HEK293 (cell line): ENCODE results near the gene ACKR3.

Experiments
- CTCF ChIA-PET: fragments of 350-600 bp; formaldehyde crosslinking; extraction: SDS; loops from one replicate; lab custom pipeline; 2021; ENCODE audit warnings: antibody characterized with exemption; lab: Yijun Ruan, JAX
- POLR2A ChIA-PET: fragments of 300-600 bp; formaldehyde crosslinking; extraction: SDS; loops from one replicate; lab custom pipeline; 2020; ENCODE audit warnings: antibody characterized with exemption, inconsistent platforms; lab: Yijun Ruan, JAX
- H3K27ac ChIP-seq: fragments of 200-500 bp; sonication (Bioruptor generic); 2 replicates; pipeline ENCODE4 v1.5.1; 2014; ENCODE audit warnings: low read depth, low read length, control low read depth, inconsistent platforms; ENCODE audit errors: extremely low read depth
- H3K36me3 ChIP-seq, 2 experiments: fragments of 200-500 bp in 1 of 2; sonication (Bioruptor generic) in 1 of 2; 1 replicate in 1 of 2; 2 replicates in 1 of 2; pipeline ENCODE4 v1.5.1; 2014 to 2017; ENCODE audit warnings: inconsistent platforms in 2 of 2, low read length in 2 of 2; ENCODE audit not compliant: control insufficient read depth in 2 of 2, insufficient read depth in 1 of 2
- H3K4me1 ChIP-seq: fragments of 200-500 bp; sonication (Bioruptor generic); 2 replicates; pipeline ENCODE4 v1.5.1; 2014; ENCODE audit warnings: mild to moderate bottlenecking, low read length, inconsistent platforms; ENCODE audit not compliant: control insufficient read depth, insufficient read depth
- H3K4me3 ChIP-seq: 2 replicates; pipeline ENCODE4 v1.5.1; 2011; ENCODE audit warnings: low read depth, mild to moderate bottlenecking, control low read depth, low read length, moderate library complexity
- H3K9me3 ChIP-seq: fragments of 200-500 bp; sonication (Bioruptor generic); 2 replicates; pipeline ENCODE4 v1.5.1; 2014; ENCODE audit warnings: low read depth, low read length, inconsistent platforms; ENCODE audit not compliant: control insufficient read depth, insufficient read depth
- BCL6B ChIP-seq: fragments of 450-650 bp; formaldehyde crosslinking; IDR thresholded peaks from 2 replicates; pipeline ENCODE4 v1.5.1; 2017; ENCODE audit warnings: missing biosample characterization, missing genetic modification characterization
- HIC1 ChIP-seq: fragments of 450-650 bp; formaldehyde crosslinking; IDR thresholded peaks from 2 replicates; pipeline ENCODE4 v1.5.1; 2016; ENCODE audit warnings: missing biosample characterization, missing genetic modification characterization
- KLF1 ChIP-seq: fragments of 450-650 bp; formaldehyde crosslinking; IDR thresholded peaks from 2 replicates; pipeline ENCODE4 v1.5.1; 2016; ENCODE audit warnings: missing biosample characterization, missing genetic modification characterization
- PRDM1 ChIP-seq: fragments of 450-650 bp; formaldehyde crosslinking; IDR thresholded peaks from 2 replicates; pipeline ENCODE4; 2016; ENCODE audit warnings: missing biosample characterization, missing genetic modification characterization
- PRDM10 ChIP-seq: fragments of 450-650 bp; formaldehyde crosslinking; IDR thresholded peaks from 2 replicates; pipeline ENCODE4 v1.5.1; 2016; ENCODE audit warnings: missing biosample characterization, missing genetic modification characterization
- SCRT2 ChIP-seq: fragments of 450-650 bp; formaldehyde crosslinking; IDR thresholded peaks from 2 replicates; pipeline ENCODE4 v1.5.1; 2016; ENCODE audit warnings: missing biosample characterization, missing genetic modification characterization
- TSHZ1 ChIP-seq: fragments of 450-650 bp; formaldehyde crosslinking; IDR thresholded peaks from 2 replicates; pipeline ENCODE4 v1.5.1; 2016; ENCODE audit warnings: missing biosample characterization, missing genetic modification characterization, borderline replicate concordance
- ZBTB44 ChIP-seq: fragments of 450-650 bp; IDR thresholded peaks from 2 replicates; pipeline ENCODE4 v1.5.1; 2018; ENCODE audit warnings: missing biosample characterization, mild to moderate bottlenecking, missing genetic modification characterization
- ZNF112 ChIP-seq: fragments of 450-650 bp; formaldehyde crosslinking; IDR thresholded peaks from 2 replicates; pipeline ENCODE4 v1.5.0; 2017; ENCODE audit warnings: missing biosample characterization, missing genetic modification characterization
- ZNF169 ChIP-seq: fragments of 450-650 bp; formaldehyde crosslinking; IDR thresholded peaks from 2 replicates; pipeline ENCODE4 v1.5.1; 2016; ENCODE audit warnings: missing biosample characterization, missing genetic modification characterization
- ZNF221 ChIP-seq: fragments of 450-650 bp; formaldehyde crosslinking; IDR thresholded peaks from 2 replicates; pipeline ENCODE4 v1.5.1; 2017; ENCODE audit warnings: missing biosample characterization, missing genetic modification characterization, borderline replicate concordance
- ZNF416 ChIP-seq: fragments of 450-650 bp; formaldehyde crosslinking; IDR thresholded peaks from 2 replicates; pipeline ENCODE4 v1.5.1; 2016; ENCODE audit warnings: missing biosample characterization, missing genetic modification characterization
- ZNF449 ChIP-seq: fragments of 450-650 bp; formaldehyde crosslinking; IDR thresholded peaks from 2 replicates; pipeline ENCODE4 v1.5.1; 2017; ENCODE audit warnings: missing biosample characterization, mild to moderate bottlenecking, missing genetic modification characterization, moderate library complexity
- ZNF521 ChIP-seq: fragments of 450-650 bp; formaldehyde crosslinking; IDR thresholded peaks from 2 replicates; pipeline ENCODE4 v1.5.1; 2017; ENCODE audit warnings: missing biosample characterization, mild to moderate bottlenecking, missing genetic modification characterization
- ZNF623 ChIP-seq: fragments of 450-650 bp; formaldehyde crosslinking; IDR thresholded peaks from 2 replicates; pipeline ENCODE4 v1.5.1; 2016; ENCODE audit warnings: missing biosample characterization, missing genetic modification characterization
- ZNF776 ChIP-seq: fragments of 450-650 bp; formaldehyde crosslinking; IDR thresholded peaks from 2 replicates; pipeline ENCODE4 v1.5.0; 2017; ENCODE audit warnings: missing biosample characterization, missing genetic modification characterization, borderline replicate concordance
- ZNF792 ChIP-seq: fragments of 450-650 bp; formaldehyde crosslinking; IDR thresholded peaks from 2 replicates; pipeline ENCODE4 v1.5.1; 2016; ENCODE audit warnings: missing biosample characterization, missing genetic modification characterization
- ZNF843 ChIP-seq: fragments of 450-650 bp; formaldehyde crosslinking; IDR thresholded peaks from 2 replicates; pipeline ENCODE4 v1.5.1; 2016; ENCODE audit warnings: missing biosample characterization, missing genetic modification characterization

The ACKR3 gene

GRCh38 chr2:236557306-236558030 lies 12.2 kb upstream of the ACKR3 start:
- CTCF ChIA-PET, result interaction anchor here (0.7 kb wide), 1 partner anchor 248 kb away, joined by 3 read pairs; no protein-coding TSS in a partner anchor
- TF ChIP-seq ZNF112 (no peak), ZNF623 (tag by site-specific recombination) (no peak), HIC1 (tag by site-specific recombination) (no peak), ZNF169 (tag by site-specific recombination) (no peak), KLF1 (tag by site-specific recombination) (no peak), ZNF792 (no peak), BCL6B (no peak), ZNF843 (tag by site-specific recombination) (no peak), ZNF521 (tag by site-specific recombination) (no peak), TSHZ1 (no peak), ZNF449 (tag by site-specific recombination) (no peak), ZNF776 (tag by site-specific recombination) (no peak), SCRT2 (no peak), PRDM10 (tag by site-specific recombination) (no peak), PRDM1 (tag by site-specific recombination) (no peak), ZNF416 (tag by site-specific recombination) (no peak), ZBTB44 (no peak), ZNF221 (no peak)
- TF ChIP-seq, all 188 proteins: peak for 0
- H3K4me3 ChIP-seq, result no peak overlapping the region
- no peak overlapping the region for H3K27ac ChIP-seq
- no peaks in the 10 kb centered on the region for H3K9me3 ChIP-seq
- no peaks in the 10 kb centered on the region for H3K36me3 ChIP-seq
- no peaks in the 10 kb centered on the region for H3K4me1 ChIP-seq
- POLR2A ChIA-PET, result no interaction called here
